Measurements from ENCODE around the gene FLYWCH1.

Gene FLYWCH1

DNA sequence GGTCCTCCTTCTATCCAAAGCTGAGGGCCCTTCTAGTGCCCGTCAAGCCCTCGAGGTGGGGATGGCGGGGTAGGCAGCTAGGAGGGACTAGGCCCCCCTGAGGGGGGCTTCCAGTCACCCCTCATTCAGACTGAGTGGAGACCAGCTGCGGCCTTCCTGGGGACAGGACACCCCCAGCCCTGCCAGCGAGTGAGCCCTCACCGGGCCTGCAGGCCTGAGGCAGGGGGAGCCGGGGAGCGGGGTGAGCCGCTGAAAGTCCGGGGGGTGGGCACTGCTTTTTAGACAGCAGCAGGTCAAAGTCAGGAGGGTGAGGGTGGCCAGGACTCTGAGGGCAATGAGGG is 43.7 kb downstream of the FLYWCH1 start:
- Mint-ChIP-seq H3K9me3 (no peaks in the 10 kb centered on the region), H3K36me3 (ENCODE audit: low read depth) (no peaks in the 10 kb centered on the region), H3K4me1 (peaks cover 27% of the 10 kb centered on the region), H3K27ac (no peak overlapping the region), H3K27me3 (ENCODE audit: low read depth, poor library complexity) (peaks cover 12% of the 10 kb centered on the region), H3K4me3 (no peak overlapping the region)
- no peak for TF ChIP-seq CTCF (IDR thresholded peaks at IDR 0.05)
- DNase-seq: no peak

- no peaks in the 10 kb centered on the region for H3K9me3 Mint-ChIP-seq
- H3K27me3 Mint-ChIP-seq (ENCODE audit: low read depth, poor library complexity): peaks cover 12% of the 10 kb centered on the region
- no peak for TF ChIP-seq CTCF (IDR thresholded peaks at IDR 0.05)
- no peak overlapping the region for H3K27ac Mint-ChIP-seq
- no peak overlapping the region for H3K4me3 Mint-ChIP-seq
- DNase-seq: no peak
- peaks cover 21% of the 10 kb centered on the region for H3K4me1 Mint-ChIP-seq
- no peaks in the 10 kb centered on the region for H3K36me3 Mint-ChIP-seq (ENCODE audit: low read depth)
Observed at GRCh38 chr16:2955779-2956578, 44.2 kb downstream of the FLYWCH1 start.

GRCh38 chr16:2956579-2956956 is 44.8 kb downstream of the FLYWCH1 start:
- Mint-ChIP-seq H3K27me3 (ENCODE audit: low read depth, poor library complexity) (peaks cover 12% of the 10 kb centered on the region), H3K4me3 (no peak overlapping the region), H3K9me3 (no peaks in the 10 kb centered on the region), H3K27ac (no peak overlapping the region), H3K36me3 (ENCODE audit: low read depth) (no peaks in the 10 kb centered on the region), H3K4me1 (peaks cover 18% of the 10 kb centered on the region)
- TF ChIP-seq CTCF (IDR thresholded peaks at IDR 0.05): no peak
- no peak for DNase-seq

DNA sequence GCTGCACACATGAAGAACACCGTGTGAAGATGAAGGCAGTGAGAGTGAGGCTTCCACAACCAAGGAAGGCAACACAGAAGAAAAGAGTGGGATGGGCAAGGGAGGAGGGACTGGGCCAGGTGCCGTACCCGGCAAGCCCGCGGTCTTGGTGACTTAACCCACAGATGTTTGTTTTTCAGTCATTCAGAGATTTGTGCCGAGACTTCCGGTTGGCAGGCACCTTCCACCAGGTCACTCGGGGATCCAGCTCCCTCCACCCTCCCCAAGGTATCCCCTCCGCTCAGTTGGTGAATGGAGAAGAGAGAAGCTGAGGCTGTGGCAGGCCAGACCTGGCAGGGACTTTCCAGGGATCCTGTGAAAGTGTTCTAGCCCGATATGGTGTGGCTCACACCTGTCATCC is 47.5 kb downstream of the FLYWCH1 start:
- Mint-ChIP-seq H3K4me3 (no peak overlapping the region), H3K27me3 (ENCODE audit: low read depth, poor library complexity) (peaks cover 26% of the 10 kb centered on the region), H3K36me3 (ENCODE audit: low read depth) (no peaks in the 10 kb centered on the region), H3K9me3 (no peaks in the 10 kb centered on the region), H3K4me1 (peaks cover 20% of the 10 kb centered on the region), H3K27ac (peak overlapping the region; percentile 15)
- no peak for TF ChIP-seq CTCF (IDR thresholded peaks at IDR 0.05)
- DNase-seq: no peak

DNA sequence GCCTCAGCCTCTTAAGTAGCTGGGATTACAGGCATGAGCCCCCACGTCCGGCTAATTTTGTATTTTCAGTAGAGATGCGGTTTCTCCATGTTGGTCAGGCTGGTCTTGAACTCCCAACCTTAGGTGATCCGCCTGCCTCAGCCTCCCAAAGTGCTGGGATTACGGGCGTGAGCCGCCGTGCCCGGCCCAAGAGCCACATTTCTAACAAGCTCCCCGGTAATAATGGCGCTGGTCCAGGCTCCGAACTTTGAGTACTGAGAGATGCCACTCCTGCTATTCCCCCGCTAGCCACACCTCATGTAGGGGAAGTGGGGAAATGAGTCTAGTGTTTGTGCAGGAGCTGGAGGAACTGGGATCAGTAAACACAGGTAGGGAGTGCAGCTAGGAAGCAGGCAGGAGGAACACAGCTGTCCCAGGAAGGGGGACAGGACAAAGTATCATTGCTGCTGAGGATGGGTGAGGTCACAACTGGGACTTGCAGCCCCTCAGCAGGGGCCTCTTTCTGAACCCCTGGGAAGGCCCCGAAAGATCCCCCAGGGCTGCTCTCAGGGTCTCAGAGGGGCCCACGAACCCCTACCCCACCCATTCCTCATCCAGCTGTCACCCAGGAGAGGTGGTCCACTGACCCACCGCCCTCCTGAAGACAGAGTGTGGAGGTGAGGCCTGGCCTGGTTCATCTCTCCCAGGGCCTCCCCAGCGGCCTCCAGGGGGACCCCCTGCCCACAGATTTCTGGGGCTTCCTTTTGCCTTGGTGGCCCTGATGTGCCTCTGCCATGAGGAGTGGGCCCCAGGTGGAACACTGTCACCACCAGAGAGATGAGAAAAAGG is 48.7 kb downstream of the FLYWCH1 start:
- H3K9me3 Mint-ChIP-seq: no peaks in the 10 kb centered on the region

More for the DNA sequence above, 48.7 kb downstream of the FLYWCH1 start:
- TF ChIP-seq CTCF (IDR thresholded peaks at IDR 0.05): no peak
- Mint-ChIP-seq H3K27ac (no peak overlapping the region), H3K4me1 (peaks cover 18% of the 10 kb centered on the region), H3K27me3 (ENCODE audit: low read depth, poor library complexity) (peaks cover 32% of the 10 kb centered on the region), H3K36me3 (ENCODE audit: low read depth) (no peaks in the 10 kb centered on the region), H3K4me3 (no peak overlapping the region)
- DNase-seq: no peak

Measured in nephron progenitor cell (in vitro differentiated cells).